ENCODE results near the gene PSMG1.

GRCh38 chr21:39224930-39225329 lies 41.7 kb upstream of the PSMG1 start:
- TF ChIP-seq POLR2A (IDR thresholded peaks at IDR 0.05): no peak
- TF ChIP-seq, protein P1, sequence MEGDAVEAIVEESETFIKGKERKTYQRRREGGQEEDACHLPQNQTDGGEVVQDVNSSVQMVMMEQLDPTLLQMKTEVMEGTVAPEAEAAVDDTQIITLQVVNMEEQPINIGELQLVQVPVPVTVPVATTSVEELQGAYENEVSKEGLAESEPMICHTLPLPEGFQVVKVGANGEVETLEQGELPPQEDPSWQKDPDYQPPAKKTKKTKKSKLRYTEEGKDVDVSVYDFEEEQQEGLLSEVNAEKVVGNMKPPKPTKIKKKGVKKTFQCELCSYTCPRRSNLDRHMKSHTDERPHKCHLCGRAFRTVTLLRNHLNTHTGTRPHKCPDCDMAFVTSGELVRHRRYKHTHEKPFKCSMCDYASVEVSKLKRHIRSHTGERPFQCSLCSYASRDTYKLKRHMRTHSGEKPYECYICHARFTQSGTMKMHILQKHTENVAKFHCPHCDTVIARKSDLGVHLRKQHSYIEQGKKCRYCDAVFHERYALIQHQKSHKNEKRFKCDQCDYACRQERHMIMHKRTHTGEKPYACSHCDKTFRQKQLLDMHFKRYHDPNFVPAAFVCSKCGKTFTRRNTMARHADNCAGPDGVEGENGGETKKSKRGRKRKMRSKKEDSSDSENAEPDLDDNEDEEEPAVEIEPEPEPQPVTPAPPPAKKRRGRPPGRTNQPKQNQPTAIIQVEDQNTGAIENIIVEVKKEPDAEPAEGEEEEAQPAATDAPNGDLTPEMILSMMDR (IDR thresholded peaks at IDR 0.05): no peak

All from lower leg skin (tissue), 3 donors.